ENCODE measurements around the gene ATP8A2.
"Not testable (repeated sequence)": the region's sequence is repeated elsewhere in the genome, so short reads cannot be mapped to it uniquely, and the experiment has no call there.

ATP8A2 gene

DNA sequence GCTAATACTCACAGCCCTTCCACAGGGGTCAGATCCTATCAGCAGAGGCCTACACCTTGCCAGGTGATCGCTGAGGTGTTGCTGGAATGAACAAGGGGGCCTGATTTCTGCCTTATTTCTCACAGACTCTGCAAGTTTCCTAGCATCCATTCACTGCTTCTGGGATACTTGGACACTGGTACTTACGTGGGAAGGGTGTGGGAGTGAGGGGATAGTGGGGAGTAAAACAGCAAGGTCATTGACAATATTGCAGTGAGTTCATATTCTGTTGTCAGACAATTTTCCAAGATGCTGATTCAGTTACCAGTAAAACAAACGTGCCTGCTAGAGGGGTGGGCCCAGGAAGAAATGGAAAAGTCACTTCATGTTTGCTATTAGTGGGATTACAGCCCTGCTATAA is 403.5 kb downstream of the ATP8A2 start:
- TF ChIP-seq ZNF274 (IDR thresholded peaks at IDR 0.05; ENCODE audit: low read depth, low read length) = no peak

GRCh38 chr13:25775986-25776385 is 404.2 kb downstream of the ATP8A2 start:
- no peak for TF ChIP-seq ZNF274 (IDR thresholded peaks at IDR 0.05; ENCODE audit: low read depth, low read length)
- no peak overlapping the region for H3K4me3 ChIP-seq (ENCODE audit: low read length)

More for the DNA sequence above, 403.5 kb downstream of the ATP8A2 start:
- no peak overlapping the region for H3K4me3 ChIP-seq (ENCODE audit: low read length)

GRCh38 chr13:25776722-25777121 is 404.9 kb downstream of the ATP8A2 start:
- H3K4me3 ChIP-seq (ENCODE audit: low read length) = no peak overlapping the region
- TF ChIP-seq ZNF274 (IDR thresholded peaks at IDR 0.05; ENCODE audit: low read depth, low read length) = no peak

DNA sequence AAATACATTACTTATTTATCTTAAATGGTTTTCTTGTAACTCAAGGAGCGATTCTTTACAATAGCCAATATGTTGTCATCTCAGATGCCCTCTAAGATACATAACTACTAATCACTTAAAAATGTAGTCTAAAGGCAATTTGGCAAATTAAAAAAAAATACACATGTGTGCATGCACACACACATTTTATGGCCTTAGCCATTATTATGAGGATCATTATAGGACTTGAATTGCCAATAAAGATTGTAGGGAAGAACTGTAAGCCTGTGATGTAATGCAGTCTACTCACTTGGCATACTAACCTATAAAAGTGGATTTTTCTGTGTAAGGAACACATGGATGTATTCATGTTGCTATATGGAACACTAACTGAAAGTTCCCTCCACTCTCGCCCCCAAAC is 405.7 kb downstream of the ATP8A2 start:
- TF ChIP-seq ZNF274 (IDR thresholded peaks at IDR 0.05; ENCODE audit: low read depth, low read length) = no peak

GRCh38 chr13:25778365-25778764 is 406.6 kb downstream of the ATP8A2 start:
- no peak overlapping the region for H3K4me3 ChIP-seq (ENCODE audit: low read length)

More for the DNA sequence above, 405.7 kb downstream of the ATP8A2 start:
- no peak overlapping the region for H3K4me3 ChIP-seq (ENCODE audit: low read length)

DNA sequence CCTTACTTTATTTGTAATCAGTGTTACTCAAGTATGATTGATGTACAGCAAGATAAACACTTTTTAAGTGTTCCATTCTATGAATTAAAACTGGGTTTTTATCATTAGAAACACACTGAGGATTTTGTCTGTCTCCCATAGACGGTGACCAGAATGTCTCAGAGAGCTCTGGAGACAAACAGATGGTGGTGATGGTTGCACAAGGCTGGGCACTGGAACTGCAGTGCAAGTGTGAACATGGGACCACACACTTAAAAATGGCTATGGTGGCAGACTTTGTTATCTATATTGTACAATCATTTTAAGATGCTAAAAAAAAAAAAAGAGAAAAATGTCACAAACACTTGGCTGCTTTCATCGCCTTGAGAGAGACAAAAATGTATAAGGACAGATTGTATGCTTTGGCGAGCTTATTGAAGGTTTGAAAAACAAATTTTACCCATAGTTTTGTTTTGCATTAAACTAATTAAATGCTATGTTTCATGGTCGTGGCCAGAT is 407.1 kb downstream of the ATP8A2 start:
- no peak overlapping the region for H3K4me3 ChIP-seq (ENCODE audit: low read length)
- TF ChIP-seq ZNF274 (IDR thresholded peaks at IDR 0.05; ENCODE audit: low read depth, low read length) = no peak

More at GRCh38 chr13:25778365-25778764, 406.6 kb downstream of the ATP8A2 start:
- TF ChIP-seq ZNF274 (IDR thresholded peaks at IDR 0.05; ENCODE audit: low read depth, low read length) = no peak

DNA sequence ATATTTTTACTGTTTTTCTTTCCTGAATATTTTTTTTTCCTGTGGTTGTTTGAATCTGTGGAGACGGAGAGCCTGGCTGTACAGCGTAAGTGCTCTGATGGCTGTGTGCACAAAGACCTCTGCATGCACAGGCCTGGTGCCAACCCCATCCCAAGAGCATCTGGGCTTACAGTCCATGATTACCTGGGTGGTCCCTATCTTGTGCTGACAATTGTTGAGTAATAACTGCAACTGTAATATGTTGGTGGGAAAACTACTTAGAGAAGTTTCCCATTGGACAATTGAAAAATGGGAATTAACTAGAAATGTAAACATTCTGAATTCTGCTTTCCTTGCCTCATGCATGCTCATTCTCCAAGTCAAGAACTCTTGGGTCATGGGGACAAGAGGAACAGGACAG is 411.3 kb downstream of the ATP8A2 start:
- no peak for TF ChIP-seq ZNF274 (IDR thresholded peaks at IDR 0.05; ENCODE audit: low read depth, low read length)
- no peak overlapping the region for H3K4me3 ChIP-seq (ENCODE audit: low read length)

GRCh38 chr13:25783601-25784024 is 411.8 kb downstream of the ATP8A2 start:
- no peak for TF ChIP-seq ZNF274 (IDR thresholded peaks at IDR 0.05; ENCODE audit: low read depth, low read length)
- no peak overlapping the region for H3K4me3 ChIP-seq (ENCODE audit: low read length)

- H3K4me3 ChIP-seq (ENCODE audit: low read length) = no peak overlapping the region
- TF ChIP-seq ZNF274 (IDR thresholded peaks at IDR 0.05; ENCODE audit: low read depth, low read length) = no peak
Observed at GRCh38 chr13:25784119-25784518, 412.3 kb downstream of the ATP8A2 start.

- H3K4me3 ChIP-seq (ENCODE audit: low read length) = not testable (repeated sequence)
Observed at GRCh38 chr13:25790137-25790536, 418.4 kb downstream of the ATP8A2 start.

DNA sequence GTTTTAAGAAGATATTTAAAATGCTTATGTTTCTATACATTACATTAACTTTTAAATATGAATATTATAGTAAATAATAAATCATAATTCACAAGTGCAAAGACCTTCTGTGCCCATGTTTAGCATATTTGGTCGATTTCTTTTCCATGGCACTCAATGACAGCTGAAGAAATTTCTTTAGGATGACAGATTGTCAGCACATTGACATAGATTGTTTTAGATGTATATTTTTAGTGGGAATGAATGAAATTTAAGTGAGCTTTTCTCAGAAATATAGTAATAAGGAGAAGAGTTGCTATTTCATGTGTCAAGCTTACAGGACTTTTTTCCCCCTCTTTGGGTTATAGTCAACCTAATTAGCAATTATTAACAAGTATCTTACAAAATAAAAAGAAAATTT is 423.5 kb downstream of the ATP8A2 start:
- no peak for TF ChIP-seq ZNF274 (IDR thresholded peaks at IDR 0.05; ENCODE audit: low read depth, low read length)
- H3K4me3 ChIP-seq (ENCODE audit: low read length) = no peak overlapping the region

DNA sequence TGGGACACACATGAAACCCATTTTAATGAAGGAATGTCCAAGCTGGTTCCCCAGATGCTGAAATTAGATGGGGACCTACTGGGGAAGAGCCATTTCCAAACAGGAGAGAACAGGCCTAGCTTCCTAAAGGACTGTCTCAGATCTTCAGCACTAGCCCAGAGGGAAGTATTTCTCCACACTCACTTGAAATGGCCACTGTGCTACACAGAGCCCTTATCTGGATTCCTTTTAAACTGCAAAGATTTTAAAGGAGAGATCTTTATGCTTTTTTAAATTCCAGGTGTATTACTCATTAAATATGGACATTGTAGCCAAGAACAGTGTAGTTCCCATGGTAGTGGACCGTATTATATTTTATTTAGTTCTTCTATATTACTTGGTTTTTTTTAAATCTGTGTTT is 424.7 kb downstream of the ATP8A2 start:
- TF ChIP-seq ZNF274 (IDR thresholded peaks at IDR 0.05; ENCODE audit: low read depth, low read length) = no peak
- H3K4me3 ChIP-seq (ENCODE audit: low read length) = no peak overlapping the region

- TF ChIP-seq ZNF274 (IDR thresholded peaks at IDR 0.05; ENCODE audit: low read depth, low read length) = no peak
- H3K4me3 ChIP-seq (ENCODE audit: low read length) = no peak overlapping the region
Observed at GRCh38 chr13:25798998-25799397, 427.2 kb downstream of the ATP8A2 start.

- no peak overlapping the region for H3K4me3 ChIP-seq (ENCODE audit: low read length)
- TF ChIP-seq ZNF274 (IDR thresholded peaks at IDR 0.05; ENCODE audit: low read depth, low read length) = no peak
Observed at GRCh38 chr13:25800523-25800922, 428.7 kb downstream of the ATP8A2 start.

GRCh38 chr13:25802579-25802978 is 430.8 kb downstream of the ATP8A2 start:
- no peak for TF ChIP-seq ZNF274 (IDR thresholded peaks at IDR 0.05; ENCODE audit: low read depth, low read length)
- no peak overlapping the region for H3K4me3 ChIP-seq (ENCODE audit: low read length)

DNA sequence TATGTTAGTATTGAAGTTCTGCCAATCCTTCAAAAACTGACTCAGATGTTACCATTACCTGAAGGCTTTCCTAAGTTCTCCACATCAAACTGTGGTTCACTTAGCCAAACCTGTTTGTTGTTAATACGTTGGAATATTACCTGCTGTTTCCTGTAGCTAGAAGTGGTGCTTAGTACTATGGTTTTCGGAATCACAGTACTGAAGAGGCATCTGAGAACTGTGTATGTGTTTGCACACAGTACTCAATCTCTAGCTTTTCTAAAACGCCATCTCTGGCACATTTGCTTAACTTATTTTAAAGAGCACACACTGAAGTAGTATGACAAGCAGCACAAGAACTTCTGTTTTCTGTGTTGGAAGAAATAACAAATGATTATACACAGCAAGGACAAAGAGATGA is 431.9 kb downstream of the ATP8A2 start:
- TF ChIP-seq ZNF274 (IDR thresholded peaks at IDR 0.05; ENCODE audit: low read depth, low read length) = no peak
- H3K4me3 ChIP-seq (ENCODE audit: low read length) = no peak overlapping the region

Measured in GM08714 (cell line).